ENCODE results near the gene ZNF574.

- TF ChIP-seq CTCF (conservative IDR thresholded peaks at IDR 0.05; ENCODE audit: low read depth in 2 of 2): no peak
- TF ChIP-seq POLR2AphosphoS5 (IDR thresholded peaks at IDR 0.05; ENCODE audit: low read depth): no peak
These were observed 29.4 kb downstream of the ZNF574 start for GRCh38 chr19:42105368-42105767.
